ENCODE measurements around the gene LTB4R2. TPM values are rescaled to one million over a fixed set of nuclear protein-coding genes. Genes with fewer than 3 reads are reported as not detected.

The LTB4R2 gene
- total RNA-seq, 6 experiments from 2014 or later = 2.2 to 3.0 (median 2.3) TPM

- Mint-ChIP-seq H3K4me1 (ENCODE audit: low read depth) (peaks cover 50% of the 10 kb centered on the region), H3K36me3 (ENCODE audit: low read depth) (peaks cover 40% of the 10 kb centered on the region), H3K27me3 (ENCODE audit: insufficient read depth) (no peaks in the 10 kb centered on the region), H3K9me3 (no peaks in the 10 kb centered on the region), H3K27ac (peak overlapping the region; percentile 98), H3K4me3 (peak overlapping the region; percentile 97)
- TF ChIP-seq CTCF (IDR thresholded peaks at IDR 0.05) = no peak
- no peak for DNase-seq
Measured at GRCh38 chr14:24300326-24300980, 9.5 kb upstream of the LTB4R2 start.

GRCh38 chr14:24304019-24304387 lies 5.9 kb upstream of the LTB4R2 start:
- Mint-ChIP-seq H3K27ac (no peak overlapping the region), H3K4me3 (no peak overlapping the region), H3K9me3 (no peaks in the 10 kb centered on the region), H3K27me3 (ENCODE audit: insufficient read depth) (peaks cover 1% of the 10 kb centered on the region; the same call in 1 of the 2 replicates), H3K36me3 (ENCODE audit: low read depth) (peaks cover 38% of the 10 kb centered on the region), H3K4me1 (ENCODE audit: low read depth) (peaks cover 27% of the 10 kb centered on the region)
- TF ChIP-seq CTCF (IDR thresholded peaks at IDR 0.05) = no peak
- DNase-seq = no peak

- Mint-ChIP-seq H3K4me1 (ENCODE audit: low read depth) (peaks cover 23% of the 10 kb centered on the region), H3K27ac (no peak overlapping the region; the same call in 1 of the 2 replicates), H3K36me3 (ENCODE audit: low read depth) (peaks cover 29% of the 10 kb centered on the region), H3K9me3 (no peaks in the 10 kb centered on the region), H3K27me3 (ENCODE audit: insufficient read depth) (peaks cover 3% of the 10 kb centered on the region; the same call in 1 of the 2 replicates), H3K4me3 (no peak overlapping the region)
- TF ChIP-seq CTCF (IDR thresholded peaks at IDR 0.05) = no peak
- DNase-seq = no peak
Measured at GRCh38 chr14:24307156-24307574, 2.8 kb upstream of the LTB4R2 start.

GRCh38 chr14:24307575-24308341 lies 2.2 kb upstream of the LTB4R2 start, which contains the start of gene CIDEB:
CIDEB (minus strand) TSS chr14:24307977; CDS start chr14:24307858, 119 bp downstream.
- DNase-seq = peak; percentile 47
- Mint-ChIP-seq H3K4me3 (no peak within 1 kb of the TSS), H3K36me3 (ENCODE audit: low read depth) (peaks cover 29% of the 10 kb centered on the region), H3K27me3 (ENCODE audit: insufficient read depth) (peaks cover 3% of the 10 kb centered on the region; the same call in 1 of the 2 replicates), H3K9me3 (no peaks in the 10 kb centered on the region), H3K4me1 (ENCODE audit: low read depth) (peaks cover 23% of the 10 kb centered on the region), H3K27ac (no peak within 1 kb of the TSS; the same call in 1 of the 2 replicates)
- peak; percentile 95 for TF ChIP-seq CTCF (IDR thresholded peaks at IDR 0.05)

GRCh38 chr14:24308342-24309124 lies 1.4 kb upstream of the LTB4R2 start:
- no peak overlapping the region for H3K4me3 Mint-ChIP-seq

More at GRCh38 chr14:24308342-24309124, 1.4 kb upstream of the LTB4R2 start:
- H3K27me3 Mint-ChIP-seq (ENCODE audit: insufficient read depth) = peaks cover 3% of the 10 kb centered on the region; the same call in 1 of the 2 replicates
- peaks cover 23% of the 10 kb centered on the region for H3K4me1 Mint-ChIP-seq (ENCODE audit: low read depth)
- H3K27ac Mint-ChIP-seq = no peak overlapping the region
- no peak for DNase-seq
- H3K36me3 Mint-ChIP-seq (ENCODE audit: low read depth) = peaks cover 29% of the 10 kb centered on the region
- no peaks in the 10 kb centered on the region for H3K9me3 Mint-ChIP-seq
- TF ChIP-seq CTCF (IDR thresholded peaks at IDR 0.05) = peak; percentile 45; the same call in 1 of the 2 replicates
